ENCODE results near the gene SERPING1. TPM values are rescaled to one million over a fixed set of nuclear protein-coding genes. Genes with fewer than 3 reads are reported as not detected.
A peak's percentile ranks its signal among the peaks of the same experiment; 100 is the strongest.

Gene SERPING1
- total and polyA plus RNA-seq, 2 of the 13 experiments (the other 11 are each of a cell fraction or from before 2014, with no cell fraction given) = 2.0 to 10.4 TPM

DNA sequence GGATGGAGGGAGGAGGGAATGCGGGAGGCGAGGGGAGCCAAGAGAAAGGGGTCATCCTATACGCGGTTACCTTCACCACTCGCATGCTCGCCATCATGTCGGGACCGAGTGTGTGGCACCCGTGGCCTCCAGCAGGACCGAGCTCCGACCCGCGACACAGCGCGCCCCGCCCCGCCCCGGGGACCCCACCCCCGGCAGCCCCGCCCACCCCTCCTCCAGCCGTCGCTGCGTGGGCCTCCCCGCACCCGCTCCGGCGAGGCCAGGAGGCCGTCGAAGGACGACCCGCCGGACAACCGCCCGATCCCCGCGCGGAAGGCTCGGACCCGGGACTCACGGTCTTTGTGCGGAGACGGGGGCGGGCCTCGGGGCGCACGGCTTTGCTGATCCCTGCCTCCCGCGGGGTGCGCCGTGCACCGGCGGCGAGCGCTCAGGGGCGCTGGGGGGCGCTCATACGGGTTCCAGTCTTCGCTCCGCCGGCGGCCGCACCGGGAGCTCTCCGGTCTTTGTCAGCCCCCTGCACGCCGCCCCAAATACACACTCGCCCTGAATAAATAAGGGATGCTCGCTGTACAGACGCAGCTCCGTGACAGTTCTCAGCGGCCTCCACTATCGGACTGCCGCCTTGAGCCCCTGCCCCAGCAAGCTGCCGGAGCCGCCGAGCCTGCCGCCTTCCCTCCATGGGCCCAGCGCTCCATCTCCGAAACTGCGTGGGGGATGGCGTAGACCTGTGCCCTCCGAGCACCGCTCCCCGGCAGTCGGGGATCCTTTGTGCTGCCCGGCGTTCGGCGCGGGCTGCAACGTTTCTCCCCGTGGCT lies 29.8 kb upstream of the SERPING1 start, which contains the start of gene UBE2L6 (continued):
- TF ChIP-seq, protein P1, sequence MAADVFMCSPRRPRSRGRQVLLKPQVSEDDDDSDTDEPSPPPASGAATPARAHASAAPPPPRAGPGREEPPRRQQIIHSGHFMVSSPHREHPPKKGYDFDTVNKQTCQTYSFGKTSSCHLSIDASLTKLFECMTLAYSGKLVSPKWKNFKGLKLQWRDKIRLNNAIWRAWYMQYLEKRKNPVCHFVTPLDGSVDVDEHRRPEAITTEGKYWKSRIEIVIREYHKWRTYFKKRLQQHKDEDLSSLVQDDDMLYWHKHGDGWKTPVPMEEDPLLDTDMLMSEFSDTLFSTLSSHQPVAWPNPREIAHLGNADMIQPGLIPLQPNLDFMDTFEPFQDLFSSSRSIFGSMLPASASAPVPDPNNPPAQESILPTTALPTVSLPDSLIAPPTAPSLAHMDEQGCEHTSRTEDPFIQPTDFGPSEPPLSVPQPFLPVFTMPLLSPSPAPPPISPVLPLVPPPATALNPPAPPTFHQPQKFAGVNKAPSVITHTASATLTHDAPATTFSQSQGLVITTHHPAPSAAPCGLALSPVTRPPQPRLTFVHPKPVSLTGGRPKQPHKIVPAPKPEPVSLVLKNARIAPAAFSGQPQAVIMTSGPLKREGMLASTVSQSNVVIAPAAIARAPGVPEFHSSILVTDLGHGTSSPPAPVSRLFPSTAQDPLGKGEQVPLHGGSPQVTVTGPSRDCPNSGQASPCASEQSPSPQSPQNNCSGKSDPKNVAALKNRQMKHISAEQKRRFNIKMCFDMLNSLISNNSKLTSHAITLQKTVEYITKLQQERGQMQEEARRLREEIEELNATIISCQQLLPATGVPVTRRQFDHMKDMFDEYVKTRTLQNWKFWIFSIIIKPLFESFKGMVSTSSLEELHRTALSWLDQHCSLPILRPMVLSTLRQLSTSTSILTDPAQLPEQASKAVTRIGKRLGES (CRISPR knock-in tag; IDR thresholded peaks at IDR 0.05; ENCODE audit: borderline replicate concordance) = no peak
- TF ChIP-seq, protein P2, sequence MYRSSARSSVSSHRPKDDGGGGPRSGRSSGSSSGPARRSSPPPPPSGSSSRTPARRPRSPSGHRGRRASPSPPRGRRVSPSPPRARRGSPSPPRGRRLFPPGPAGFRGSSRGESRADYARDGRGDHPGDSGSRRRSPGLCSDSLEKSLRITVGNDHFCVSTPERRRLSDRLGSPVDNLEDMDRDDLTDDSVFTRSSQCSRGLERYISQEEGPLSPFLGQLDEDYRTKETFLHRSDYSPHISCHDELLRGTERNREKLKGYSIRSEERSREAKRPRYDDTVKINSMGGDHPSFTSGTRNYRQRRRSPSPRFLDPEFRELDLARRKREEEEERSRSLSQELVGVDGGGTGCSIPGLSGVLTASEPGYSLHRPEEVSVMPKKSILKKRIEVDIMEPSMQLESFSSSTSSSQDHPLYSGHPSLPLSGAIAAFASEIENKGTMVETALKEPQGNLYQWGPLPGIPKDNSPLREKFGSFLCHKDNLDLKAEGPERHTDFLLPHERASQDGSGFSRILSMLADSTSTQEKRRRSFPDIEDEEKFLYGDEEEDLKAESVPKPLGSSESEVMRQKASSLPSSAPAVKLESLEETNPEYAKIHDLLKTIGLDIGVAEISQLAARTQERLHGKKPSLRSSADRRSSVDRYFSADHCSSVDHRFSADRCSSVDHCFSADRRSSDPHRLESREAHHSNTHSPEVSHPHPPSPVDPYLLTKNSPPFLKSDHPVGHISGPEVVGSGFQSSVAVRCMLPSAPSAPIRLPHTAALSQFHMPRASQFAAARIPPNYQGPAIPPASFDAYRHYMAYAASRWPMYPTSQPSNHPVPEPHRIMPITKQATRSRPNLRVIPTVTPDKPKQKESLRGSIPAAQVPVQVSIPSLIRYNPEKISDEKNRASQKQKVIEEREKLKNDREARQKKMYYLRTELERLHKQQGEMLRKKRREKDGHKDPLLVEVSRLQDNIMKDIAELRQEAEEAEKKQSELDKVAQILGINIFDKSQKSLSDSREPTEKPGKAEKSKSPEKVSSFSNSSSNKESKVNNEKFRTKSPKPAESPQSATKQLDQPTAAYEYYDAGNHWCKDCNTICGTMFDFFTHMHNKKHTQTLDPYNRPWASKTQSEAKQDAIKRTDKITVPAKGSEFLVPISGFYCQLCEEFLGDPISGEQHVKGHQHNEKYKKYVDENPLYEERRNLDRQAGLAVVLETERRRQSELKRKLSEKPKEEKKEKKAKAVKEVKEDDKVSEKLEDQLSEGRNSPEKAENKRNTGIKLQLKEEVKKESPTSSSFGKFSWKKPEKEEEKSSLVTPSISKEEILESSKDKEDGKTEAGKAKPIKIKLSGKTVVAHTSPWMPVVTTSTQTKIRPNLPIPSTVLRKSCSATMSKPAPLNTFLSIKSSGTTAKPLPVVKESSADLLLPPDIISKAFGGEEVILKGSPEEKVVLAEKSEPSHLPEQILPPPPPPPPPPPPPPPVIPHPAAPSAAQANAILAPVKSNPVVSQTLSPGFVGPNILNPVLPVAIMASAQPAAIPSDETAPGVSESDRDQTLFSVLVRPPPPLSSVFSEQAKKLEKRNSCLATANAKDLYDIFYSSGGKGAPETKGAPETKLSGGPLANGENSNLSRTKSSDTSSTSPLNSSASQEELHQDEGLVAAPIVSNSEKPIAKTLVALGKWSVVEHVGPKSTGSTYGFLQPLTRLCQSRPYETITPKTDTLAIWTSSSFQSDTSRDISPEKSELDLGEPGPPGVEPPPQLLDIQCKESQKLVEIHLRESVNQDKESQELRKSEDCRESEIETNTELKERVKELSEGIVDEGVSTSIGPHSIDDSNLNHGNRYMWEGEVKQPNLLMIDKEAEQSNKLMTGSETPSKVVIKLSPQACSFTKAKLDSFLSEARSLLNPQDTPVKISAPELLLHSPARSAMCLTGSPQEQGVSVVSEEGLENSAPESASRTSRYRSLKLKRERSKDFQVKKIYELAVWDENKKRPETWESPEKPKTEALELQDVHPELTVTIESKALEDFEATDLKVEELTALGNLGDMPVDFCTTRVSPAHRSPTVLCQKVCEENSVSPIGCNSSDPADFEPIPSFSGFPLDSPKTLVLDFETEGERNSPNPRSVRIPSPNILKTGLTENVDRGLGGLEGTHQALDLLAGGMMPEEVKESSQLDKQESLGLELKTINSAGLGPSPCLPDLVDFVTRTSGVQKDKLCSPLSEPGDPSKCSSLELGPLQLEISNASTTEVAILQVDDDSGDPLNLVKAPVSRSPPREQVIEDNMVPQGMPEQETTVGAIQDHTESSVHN (CRISPR knock-in tag; IDR thresholded peaks at IDR 0.05) = 0 out of 2 replicates have a peak, but pooled peaks have one; percentile 12
- peak; percentile 64; the same call in 1 of the 2 replicates for TF ChIP-seq ZNF788 (CRISPR knock-in tag; IDR thresholded peaks at IDR 0.05; ENCODE audit: borderline replicate concordance)
- TF ChIP-seq, protein P3, sequence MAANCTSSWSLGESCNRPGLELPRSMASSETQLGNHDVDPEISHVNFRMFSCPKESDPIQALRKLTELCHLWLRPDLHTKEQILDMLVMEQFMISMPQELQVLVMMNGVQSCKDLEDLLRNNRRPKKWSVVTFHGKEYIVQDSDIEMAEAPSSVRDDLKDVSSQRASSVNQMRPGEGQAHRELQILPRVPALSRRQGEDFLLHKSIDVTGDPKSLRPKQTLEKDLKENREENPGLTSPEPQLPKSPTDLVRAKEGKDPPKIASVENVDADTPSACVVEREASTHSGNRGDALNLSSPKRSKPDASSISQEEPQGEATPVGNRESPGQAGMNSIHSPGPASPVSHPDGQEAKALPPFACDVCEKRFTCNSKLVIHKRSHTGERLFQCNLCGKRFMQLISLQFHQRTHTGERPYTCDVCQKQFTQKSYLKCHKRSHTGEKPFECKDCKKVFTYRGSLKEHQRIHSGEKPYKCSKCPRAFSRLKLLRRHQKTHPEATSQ (CRISPR knock-in tag; IDR thresholded peaks at IDR 0.05; ENCODE audit: borderline replicate concordance) = no peak
- TF ChIP-seq, protein P4, sequence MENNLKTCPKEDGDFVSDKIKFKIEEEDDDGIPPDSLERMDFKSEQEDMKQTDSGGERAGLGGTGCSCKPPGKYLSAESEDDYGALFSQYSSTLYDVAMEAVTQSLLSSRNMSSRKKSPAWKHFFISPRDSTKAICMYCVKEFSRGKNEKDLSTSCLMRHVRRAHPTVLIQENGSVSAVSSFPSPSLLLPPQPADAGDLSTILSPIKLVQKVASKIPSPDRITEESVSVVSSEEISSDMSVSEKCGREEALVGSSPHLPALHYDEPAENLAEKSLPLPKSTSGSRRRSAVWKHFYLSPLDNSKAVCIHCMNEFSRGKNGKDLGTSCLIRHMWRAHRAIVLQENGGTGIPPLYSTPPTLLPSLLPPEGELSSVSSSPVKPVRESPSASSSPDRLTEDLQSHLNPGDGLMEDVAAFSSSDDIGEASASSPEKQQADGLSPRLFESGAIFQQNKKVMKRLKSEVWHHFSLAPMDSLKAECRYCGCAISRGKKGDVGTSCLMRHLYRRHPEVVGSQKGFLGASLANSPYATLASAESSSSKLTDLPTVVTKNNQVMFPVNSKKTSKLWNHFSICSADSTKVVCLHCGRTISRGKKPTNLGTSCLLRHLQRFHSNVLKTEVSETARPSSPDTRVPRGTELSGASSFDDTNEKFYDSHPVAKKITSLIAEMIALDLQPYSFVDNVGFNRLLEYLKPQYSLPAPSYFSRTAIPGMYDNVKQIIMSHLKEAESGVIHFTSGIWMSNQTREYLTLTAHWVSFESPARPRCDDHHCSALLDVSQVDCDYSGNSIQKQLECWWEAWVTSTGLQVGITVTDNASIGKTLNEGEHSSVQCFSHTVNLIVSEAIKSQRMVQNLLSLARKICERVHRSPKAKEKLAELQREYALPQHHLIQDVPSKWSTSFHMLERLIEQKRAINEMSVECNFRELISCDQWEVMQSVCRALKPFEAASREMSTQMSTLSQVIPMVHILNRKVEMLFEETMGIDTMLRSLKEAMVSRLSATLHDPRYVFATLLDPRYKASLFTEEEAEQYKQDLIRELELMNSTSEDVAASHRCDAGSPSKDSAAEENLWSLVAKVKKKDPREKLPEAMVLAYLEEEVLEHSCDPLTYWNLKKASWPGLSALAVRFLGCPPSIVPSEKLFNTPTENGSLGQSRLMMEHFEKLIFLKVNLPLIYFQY (CRISPR knock-in tag; IDR thresholded peaks at IDR 0.05; ENCODE audit: borderline replicate concordance) = no peak
- 0 out of 2 replicates have a peak, but pooled peaks have one; percentile 49 for TF ChIP-seq ZNF709 (CRISPR knock-in tag; IDR thresholded peaks at IDR 0.05)
- peak; percentile 46 for TF ChIP-seq TEAD3 (CRISPR knock-in tag; optimal IDR thresholded peaks at IDR 0.05; ENCODE audit: borderline replicate concordance)
- TF ChIP-seq EHMT2 (IDR thresholded peaks at IDR 0.05; ENCODE audit: borderline replicate concordance, low read depth, low read length) = no peak
